HepG2 (cell line): ENCODE measurements around the gene CARMIL1. TPM values are rescaled to one million over a fixed set of nuclear protein-coding genes. Genes with fewer than 3 reads are reported as not detected.

Experiments used
- ATAC-seq: fragments of 200-7000 bp; cut with Tn5 transposase; 3 replicates; pipeline ENCODE4 v1.9.1; 2020; ENCODE audit warnings: mild to moderate bottlenecking, moderate library complexity
- BruUV-seq: library from RNA; stranded (reverse); fragments of 400-500 nt; replicated peaks from 2 replicates; lab custom pipeline; 2021; lab: Mats Ljungman, UMichigan
- CTCF ChIA-PET: fragments of 300-600 bp; formaldehyde crosslinking; extraction: SDS; loops from one replicate; lab custom pipeline; 2021; ENCODE audit warnings: low total read pairs, inconsistent platforms, low intra/inter-chr PET ratio; lab: Yijun Ruan, JAX
- POLR2A ChIA-PET: fragments of 350-600 bp; sonication (Branson Sonifier 250); formaldehyde crosslinking; loops from one replicate; lab custom pipeline; 2020; ENCODE audit warnings: antibody characterized with exemption, inconsistent platforms; lab: Yijun Ruan, JAX
- DNase-seq: peaks from one replicate; pipeline ENCODE4 v3.0.0-alpha.2; 2015; ENCODE audit warnings: low spot score
- FAIRE-seq: peaks from 3 replicates; lab custom pipeline; 2011; peaks lifted over from hg19 to GRCh38; lab: Jason Lieb, UNC
- H2AFZ ChIP-seq: one replicate; pipeline ENCODE4 v1.6.1; 2011; ENCODE audit warnings: low read length, inconsistent platforms
- H3K27ac ChIP-seq: fragments of 300-600 bp; 3 replicates; pipeline ENCODE4 v1.8.0; 2011; ENCODE audit warnings: mixed run types, mild to moderate bottlenecking, mixed read lengths, low read length, inconsistent platforms; ENCODE audit not compliant: insufficient read depth; ENCODE audit errors: extremely low read length
- H3K27me3 ChIP-seq, 2 experiments: fragments of 200-600 bp in 1 of 2; 2 replicates in 1 of 2; 3 replicates in 1 of 2; pipeline versions ENCODE4 v1.6.0 to v1.8.0; 2011; ENCODE audit warnings: low read length in 2 of 2, mild to moderate bottlenecking in 2 of 2, moderate library complexity in 2 of 2, inconsistent platforms in 1 of 2; ENCODE audit not compliant: insufficient read depth in 2 of 2, control insufficient read depth in 1 of 2
- H3K36me3 ChIP-seq, 2 experiments: fragments of 200-600 bp in 1 of 2; replicated peaks in 1 of 2; 2 replicates in 1 of 2; 3 replicates in 1 of 2; pipeline versions ENCODE4 v1.5.1 to v1.8.0; 2011; ENCODE audit warnings: low read length in 2 of 2, inconsistent platforms in 1 of 2; ENCODE audit not compliant: insufficient read depth in 2 of 2, control insufficient read depth in 1 of 2
- H3K4me1 ChIP-seq: 2 replicates; pipeline ENCODE4 v1.5.1; 2012; ENCODE audit warnings: low read length, inconsistent platforms; ENCODE audit not compliant: insufficient read depth
- H3K4me2 ChIP-seq: 2 replicates; pipeline ENCODE4 v1.6.0; 2011; ENCODE audit warnings: low read depth, low read length, inconsistent platforms
- H3K4me3 ChIP-seq, 3 experiments: fragments of 200-600 bp in 1 of 3; sonication (generic), shearing (Covaris generic) in 1 of 3; replicated peaks in 1 of 3; 2 replicates each; pipeline ENCODE4 v1.5.1; 2011 to 2016; ENCODE audit warnings: low read length in 3 of 3, inconsistent platforms in 2 of 3, low read depth in 2 of 3, mild to moderate bottlenecking in 2 of 3, control low read depth in 1 of 3, mixed read lengths in 1 of 3; ENCODE audit not compliant: insufficient read depth in 1 of 3
- H3K79me2 ChIP-seq: one replicate; pipeline ENCODE4 v1.6.1; 2011; ENCODE audit warnings: low read length, inconsistent platforms; ENCODE audit not compliant: insufficient read depth
- H3K9ac ChIP-seq: 2 replicates; pipeline ENCODE4 v1.6.0; 2011; ENCODE audit warnings: mild to moderate bottlenecking, low read depth, low read length, inconsistent platforms; ENCODE audit not compliant: insufficient read depth
- H3K9me3 ChIP-seq: 2 replicates; pipeline ENCODE4 v1.5.1; 2012; ENCODE audit warnings: mild to moderate bottlenecking, low read length
- H4K20me1 ChIP-seq: 2 replicates; pipeline ENCODE4 v1.6.0; 2011; ENCODE audit warnings: inconsistent platforms, mild to moderate bottlenecking, low read length, moderate library complexity; ENCODE audit not compliant: insufficient read depth
- BRCA1 ChIP-seq: sonication (generic); formaldehyde crosslinking; IDR thresholded peaks from 2 replicates; pipeline ENCODE4 v1.4.0; 2020; ENCODE audit warnings: missing genetic modification reagents
- CBX1 ChIP-seq: IDR thresholded peaks from one replicate; pipeline ENCODE4 v1.6.1; 2016; ENCODE audit warnings: antibody characterized with exemption, low read depth
- HNF4A ChIP-seq: sonication (generic); formaldehyde crosslinking; IDR thresholded peaks from 2 replicates; pipeline ENCODE4 v1.4.0; 2020; ENCODE audit warnings: missing genetic modification reagents
- HNRNPLL ChIP-seq: fragments of 200-400 bp; formaldehyde crosslinking; IDR thresholded peaks from 2 replicates; pipeline ENCODE4 v1.6.1; 2017; ENCODE audit warnings: mild to moderate bottlenecking, low read depth, low read length; ENCODE audit not compliant: poor library complexity, severe bottlenecking
- KAT7 ChIP-seq: IDR thresholded peaks from 2 replicates; pipeline ENCODE4 v1.6.1; 2018; ENCODE audit warnings: borderline replicate concordance, missing compliant biosample characterization
- PCBP1 ChIP-seq: fragments of 200-400 bp; formaldehyde crosslinking; IDR thresholded peaks from 2 replicates; pipeline ENCODE4 v1.6.1; 2017; ENCODE audit warnings: mild to moderate bottlenecking, low read depth, low read length, borderline replicate concordance
- PHF21A ChIP-seq: sonication (generic); formaldehyde crosslinking; IDR thresholded peaks from 2 replicates; pipeline ENCODE4 v1.5.0; 2020; ENCODE audit warnings: mild to moderate bottlenecking, missing genetic modification reagents
- SOX5 ChIP-seq: IDR thresholded peaks from 2 replicates; pipeline ENCODE4 v1.6.1; 2016; ENCODE audit warnings: borderline replicate concordance
- ZC3H13 ChIP-seq: sonication (generic); formaldehyde crosslinking; IDR thresholded peaks from 2 replicates; pipeline ENCODE4 v1.8.1; 2023; ENCODE audit warnings: mild to moderate bottlenecking, missing genetic modification reagents, moderate library complexity
- ZFP62 ChIP-seq: sonication (generic); formaldehyde crosslinking; IDR thresholded peaks from 2 replicates; pipeline ENCODE4 v1.4.0; 2020; ENCODE audit warnings: missing genetic modification reagents
- ZNF274 ChIP-seq: sonication (generic); formaldehyde crosslinking; IDR thresholded peaks from 2 replicates; pipeline ENCODE4 v1.5.1; 2020; ENCODE audit warnings: mild to moderate bottlenecking, missing genetic modification reagents
- WGBS: methylation state at CpG from one replicate; pipeline ENCODE4 v1.1.6; 2017; ENCODE audit warnings: low lambda C conversion rate; 5-methylcytosine and 5-hydroxymethylcytosine counted together
- in situ Hi-C: cut with HindIII; loops from 2 replicates; pipeline ENCODE4 v1.10.0; 2017; ENCODE audit warnings: low pct_unique_long_range_greater_than_20kb; ENCODE audit not compliant: extremely low pct_ligation_motif_present
- intact Hi-C: fragments of 100-400 bp; cut with micrococcal nuclease; formaldehyde crosslinking; loops from one replicate; pipeline ENCODE4 v1.10.0; 2022; ENCODE audit not compliant: unreplicated experiment
- polyA plus RNA-seq, 8 experiments: library from polyadenylated mRNA; depleted of rRNA in 3 of 8; stranded (reverse) in 7 of 8; unstranded in 1 of 8; fragments of >200 nt; fragmentation: Illumina TruSeq in 4 of 8; extraction: Trizol in 4 of 8; gene quantifications; 2 replicates each; pipeline versions ENCODE4 v1.2.1 to v1.2.3, GENCODE V29; 2011 to 2016; ENCODE audit warnings: low read depth in 4 of 8, missing spikeins in 1 of 8, mixed read lengths in 1 of 8; ENCODE audit not compliant: insufficient read depth in 1 of 8
- total RNA-seq, 5 experiments: library from RNA; depleted of rRNA; stranded (reverse); fragments of >200 nt; fragmentation: Illumina TruSeq; extraction: Trizol; gene quantifications; 2 replicates each; pipeline ENCODE4 v1.2.3, GENCODE V29; 2016; ENCODE audit warnings: low read depth in 1 of 5
- TF ChIP-seq, protein P1 (sequence below): sonication (generic); IDR thresholded peaks from 2 replicates; pipeline ENCODE4 v1.6.1; 2016; ENCODE audit warnings: low read depth, borderline replicate concordance
- TF ChIP-seq, protein P2 (sequence below): sonication (generic); formaldehyde crosslinking; IDR thresholded peaks from 2 replicates; pipeline ENCODE4 v1.4.0; 2020; ENCODE audit warnings: missing genetic modification reagents, borderline replicate concordance
- TF ChIP-seq, protein P3 (sequence below): sonication (generic); formaldehyde crosslinking; IDR thresholded peaks from 2 replicates; pipeline ENCODE4 v1.4.0; 2020; ENCODE audit warnings: missing genetic modification reagents, borderline replicate concordance

CARMIL1 gene
- total and polyA plus RNA-seq, 2 of the 13 experiments (the other 11 are each of a cell fraction or from before 2014, with no cell fraction given), result 1.8 to 2.6 TPM

DNA sequence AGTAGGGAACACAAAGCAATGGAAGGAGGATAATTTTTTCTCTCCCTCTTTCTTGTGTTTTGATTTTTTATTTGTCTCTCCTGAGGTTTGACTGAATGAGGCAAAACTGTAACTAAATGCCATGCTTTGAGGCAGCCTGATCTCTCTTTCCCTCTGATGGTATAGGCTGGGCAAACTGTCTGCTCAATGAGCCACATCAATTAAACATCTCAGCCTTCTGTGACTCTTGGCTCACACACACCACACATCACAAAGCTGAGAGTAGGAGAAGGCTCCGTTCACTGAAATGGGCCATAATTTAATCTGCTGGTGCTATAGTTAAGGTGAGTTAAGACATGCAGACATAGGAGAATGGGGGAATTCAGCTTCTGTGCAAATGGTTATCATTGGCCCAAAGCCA, 344.7 kb downstream of the CARMIL1 start:
- no peak for ATAC-seq
- in situ Hi-C loops, result no loop called here

More for the DNA sequence above, 344.7 kb downstream of the CARMIL1 start:
- no peak overlapping the region for H3K27ac ChIP-seq
- no peak overlapping the region for H3K4me2 ChIP-seq
- intact Hi-C loops, result no loop called here
- H3K4me3 ChIP-seq, result no peak overlapping the region
- H4K20me1 ChIP-seq, result no peaks in the 10 kb centered on the region
- TF ChIP-seq, protein P1, sequence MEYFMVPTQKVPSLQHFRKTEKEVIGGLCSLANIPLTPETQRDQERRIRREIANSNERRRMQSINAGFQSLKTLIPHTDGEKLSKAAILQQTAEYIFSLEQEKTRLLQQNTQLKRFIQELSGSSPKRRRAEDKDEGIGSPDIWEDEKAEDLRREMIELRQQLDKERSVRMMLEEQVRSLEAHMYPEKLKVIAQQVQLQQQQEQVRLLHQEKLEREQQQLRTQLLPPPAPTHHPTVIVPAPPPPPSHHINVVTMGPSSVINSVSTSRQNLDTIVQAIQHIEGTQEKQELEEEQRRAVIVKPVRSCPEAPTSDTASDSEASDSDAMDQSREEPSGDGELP, result no peak
- no peak for TF ChIP-seq HNRNPLL
- no peak for TF ChIP-seq ZNF274 (CRISPR knock-in tag)
- TF ChIP-seq CBX1, result no peak
- TF ChIP-seq, protein P2, sequence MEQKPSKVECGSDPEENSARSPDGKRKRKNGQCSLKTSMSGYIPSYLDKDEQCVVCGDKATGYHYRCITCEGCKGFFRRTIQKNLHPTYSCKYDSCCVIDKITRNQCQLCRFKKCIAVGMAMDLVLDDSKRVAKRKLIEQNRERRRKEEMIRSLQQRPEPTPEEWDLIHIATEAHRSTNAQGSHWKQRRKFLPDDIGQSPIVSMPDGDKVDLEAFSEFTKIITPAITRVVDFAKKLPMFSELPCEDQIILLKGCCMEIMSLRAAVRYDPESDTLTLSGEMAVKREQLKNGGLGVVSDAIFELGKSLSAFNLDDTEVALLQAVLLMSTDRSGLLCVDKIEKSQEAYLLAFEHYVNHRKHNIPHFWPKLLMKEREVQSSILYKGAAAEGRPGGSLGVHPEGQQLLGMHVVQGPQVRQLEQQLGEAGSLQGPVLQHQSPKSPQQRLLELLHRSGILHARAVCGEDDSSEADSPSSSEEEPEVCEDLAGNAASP (CRISPR knock-in tag), result no peak
- no peak for TF ChIP-seq PCBP1
- TF ChIP-seq, protein P3, sequence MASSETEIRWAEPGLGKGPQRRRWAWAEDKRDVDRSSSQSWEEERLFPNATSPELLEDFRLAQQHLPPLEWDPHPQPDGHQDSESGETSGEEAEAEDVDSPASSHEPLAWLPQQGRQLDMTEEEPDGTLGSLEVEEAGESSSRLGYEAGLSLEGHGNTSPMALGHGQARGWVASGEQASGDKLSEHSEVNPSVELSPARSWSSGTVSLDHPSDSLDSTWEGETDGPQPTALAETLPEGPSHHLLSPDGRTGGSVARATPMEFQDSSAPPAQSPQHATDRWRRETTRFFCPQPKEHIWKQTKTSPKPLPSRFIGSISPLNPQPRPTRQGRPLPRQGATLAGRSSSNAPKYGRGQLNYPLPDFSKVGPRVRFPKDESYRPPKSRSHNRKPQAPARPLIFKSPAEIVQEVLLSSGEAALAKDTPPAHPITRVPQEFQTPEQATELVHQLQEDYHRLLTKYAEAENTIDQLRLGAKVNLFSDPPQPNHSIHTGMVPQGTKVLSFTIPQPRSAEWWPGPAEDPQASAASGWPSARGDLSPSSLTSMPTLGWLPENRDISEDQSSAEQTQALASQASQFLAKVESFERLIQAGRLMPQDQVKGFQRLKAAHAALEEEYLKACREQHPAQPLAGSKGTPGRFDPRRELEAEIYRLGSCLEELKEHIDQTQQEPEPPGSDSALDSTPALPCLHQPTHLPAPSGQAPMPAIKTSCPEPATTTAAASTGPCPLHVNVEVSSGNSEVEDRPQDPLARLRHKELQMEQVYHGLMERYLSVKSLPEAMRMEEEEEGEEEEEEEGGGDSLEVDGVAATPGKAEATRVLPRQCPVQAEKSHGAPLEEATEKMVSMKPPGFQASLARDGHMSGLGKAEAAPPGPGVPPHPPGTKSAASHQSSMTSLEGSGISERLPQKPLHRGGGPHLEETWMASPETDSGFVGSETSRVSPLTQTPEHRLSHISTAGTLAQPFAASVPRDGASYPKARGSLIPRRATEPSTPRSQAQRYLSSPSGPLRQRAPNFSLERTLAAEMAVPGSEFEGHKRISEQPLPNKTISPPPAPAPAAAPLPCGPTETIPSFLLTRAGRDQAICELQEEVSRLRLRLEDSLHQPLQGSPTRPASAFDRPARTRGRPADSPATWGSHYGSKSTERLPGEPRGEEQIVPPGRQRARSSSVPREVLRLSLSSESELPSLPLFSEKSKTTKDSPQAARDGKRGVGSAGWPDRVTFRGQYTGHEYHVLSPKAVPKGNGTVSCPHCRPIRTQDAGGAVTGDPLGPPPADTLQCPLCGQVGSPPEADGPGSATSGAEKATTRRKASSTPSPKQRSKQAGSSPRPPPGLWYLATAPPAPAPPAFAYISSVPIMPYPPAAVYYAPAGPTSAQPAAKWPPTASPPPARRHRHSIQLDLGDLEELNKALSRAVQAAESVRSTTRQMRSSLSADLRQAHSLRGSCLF, result no peak
- no peak for TF ChIP-seq KAT7 (CRISPR knock-in tag)
- no peak for TF ChIP-seq BRCA1 (CRISPR knock-in tag)
- no peak for TF ChIP-seq PHF21A (CRISPR knock-in tag)
- TF ChIP-seq ZFP62, result no peak
- no peak for TF ChIP-seq ZC3H13
- TF ChIP-seq HNF4A (CRISPR knock-in tag), result no peak
- TF ChIP-seq SOX5 (CRISPR knock-in tag), result no peak
- H3K27me3 ChIP-seq, result no peaks in the 10 kb centered on the region
- 75% methylated on average over 1 of the region's 1 CpG for WGBS
- no peak for FAIRE-seq
- CTCF ChIA-PET, result no interaction called here
- H3K4me1 ChIP-seq, result peaks cover 32% of the 10 kb centered on the region
- H3K9me3 ChIP-seq, result no peaks in the 10 kb centered on the region
- no TSS peak for BruUV-seq
- H2AFZ ChIP-seq, result no peak overlapping the region
- DNase-seq, result no peak
- no peaks in the 10 kb centered on the region for H3K36me3 ChIP-seq
- no peak overlapping the region for H3K9ac ChIP-seq
- POLR2A ChIA-PET, result no interaction called here
- H3K79me2 ChIP-seq, result no peaks in the 10 kb centered on the region
